Caco-2 (cell line): ENCODE results near the gene THRB. TPM values are rescaled to one million over a fixed set of nuclear protein-coding genes. Genes with fewer than 3 reads are reported as not detected.

Source experiments
- BruUV-seq: library from RNA; stranded (reverse); fragments of 400-500 nt; replicated peaks from 2 replicates; lab custom pipeline; 2021; lab: Mats Ljungman, UMichigan
- CTCF ChIA-PET: fragments of 300-600 bp; sonication (Branson Sonifier 250); formaldehyde crosslinking; loops from one replicate; lab custom pipeline; 2022; ENCODE audit warnings: antibody characterized with exemption; lab: Charles Lee
- POLR2A ChIA-PET: fragments of 300-600 bp; sonication (Branson Sonifier 250); formaldehyde crosslinking; loops from one replicate; lab custom pipeline; 2022; ENCODE audit warnings: antibody characterized with exemption; lab: Charles Lee
- DNase-seq, 2 experiments: peaks; one replicate each; pipeline versions ENCODE4 v3.0.0 to v3.0.0-alpha.2; 2020 to 2022
- H3K27me3 ChIP-seq: replicated peaks from 2 replicates; pipeline ENCODE4 v1.6.0; 2011; ENCODE audit warnings: low read length; ENCODE audit not compliant: control insufficient read depth, insufficient read depth
- H3K36me3 ChIP-seq: 2 replicates; pipeline ENCODE4 v1.5.1; 2011; ENCODE audit warnings: low read length; ENCODE audit not compliant: control insufficient read depth, insufficient read depth
- H3K4me1 ChIP-seq: fragments of 250-450 bp; sonication (Bioruptor Pico); 2 replicates; pipeline ENCODE4 v1.5.1; 2020; ENCODE audit warnings: mild to moderate bottlenecking
- H3K4me3 ChIP-seq: 2 replicates; pipeline ENCODE4 v1.5.1; 2011; ENCODE audit warnings: low read depth, mild to moderate bottlenecking, control low read depth, low read length
- H3K9me3 ChIP-seq: fragments of 250-450 bp; sonication (Bioruptor Pico); 2 replicates; pipeline ENCODE4 v1.5.1; 2020; ENCODE audit warnings: mild to moderate bottlenecking, moderate library complexity
- H3K27ac Mint-ChIP-seq: one replicate; pipeline ENCODE4 v1.8.0; 2022; ENCODE audit warnings: mixed read lengths; ENCODE audit not compliant: unreplicated experiment
- H3K27me3 Mint-ChIP-seq: one replicate; pipeline ENCODE4 v1.8.0; 2022; ENCODE audit warnings: mixed read lengths; ENCODE audit not compliant: insufficient read depth, unreplicated experiment
- H3K36me3 Mint-ChIP-seq: one replicate; pipeline ENCODE4 v1.8.0; 2022; ENCODE audit warnings: mild to moderate bottlenecking, mixed read lengths; ENCODE audit not compliant: insufficient read depth, unreplicated experiment
- H3K4me1 Mint-ChIP-seq: one replicate; pipeline ENCODE4 v1.8.0; 2022; ENCODE audit warnings: low read depth, mixed read lengths; ENCODE audit not compliant: unreplicated experiment
- H3K4me3 Mint-ChIP-seq: one replicate; pipeline ENCODE4 v1.8.0; 2022; ENCODE audit warnings: mild to moderate bottlenecking, moderate library complexity, mixed read lengths; ENCODE audit not compliant: unreplicated experiment
- H3K9me3 Mint-ChIP-seq: one replicate; pipeline ENCODE4 v1.8.0; 2022; ENCODE audit warnings: mixed read lengths; ENCODE audit not compliant: unreplicated experiment
- intact Hi-C: fragments of 100-400 bp; cut with micrococcal nuclease; formaldehyde crosslinking; loops from one replicate; pipeline ENCODE4 v1.10.0; 2022; ENCODE audit not compliant: unreplicated experiment
- total RNA-seq: library from RNA; stranded (reverse); gene quantifications from 2 replicates; pipeline ENCODE4 v1.2.3, GENCODE V29; 2022
- TF ChIP-seq, protein P1 (sequence below), 2 experiments: fragments of 200-600 bp in 1 of 2; IDR thresholded peaks; 1 replicate in 1 of 2; 2 replicates in 1 of 2; pipeline versions ENCODE4 v1.5.1 to v1.8.0; 2011 to 2022; ENCODE audit warnings: antibody characterized with exemption in 1 of 2, control low read depth in 1 of 2, inconsistent platforms in 1 of 2, low read depth in 1 of 2, low read length in 1 of 2, mild to moderate bottlenecking in 1 of 2, moderate library complexity in 1 of 2; ENCODE audit not compliant: insufficient read depth in 1 of 2, severe bottlenecking in 1 of 2, unreplicated experiment in 1 of 2

Gene THRB
- total RNA-seq, 1 experiment from 2014 or later = 19.4 TPM

DNA sequence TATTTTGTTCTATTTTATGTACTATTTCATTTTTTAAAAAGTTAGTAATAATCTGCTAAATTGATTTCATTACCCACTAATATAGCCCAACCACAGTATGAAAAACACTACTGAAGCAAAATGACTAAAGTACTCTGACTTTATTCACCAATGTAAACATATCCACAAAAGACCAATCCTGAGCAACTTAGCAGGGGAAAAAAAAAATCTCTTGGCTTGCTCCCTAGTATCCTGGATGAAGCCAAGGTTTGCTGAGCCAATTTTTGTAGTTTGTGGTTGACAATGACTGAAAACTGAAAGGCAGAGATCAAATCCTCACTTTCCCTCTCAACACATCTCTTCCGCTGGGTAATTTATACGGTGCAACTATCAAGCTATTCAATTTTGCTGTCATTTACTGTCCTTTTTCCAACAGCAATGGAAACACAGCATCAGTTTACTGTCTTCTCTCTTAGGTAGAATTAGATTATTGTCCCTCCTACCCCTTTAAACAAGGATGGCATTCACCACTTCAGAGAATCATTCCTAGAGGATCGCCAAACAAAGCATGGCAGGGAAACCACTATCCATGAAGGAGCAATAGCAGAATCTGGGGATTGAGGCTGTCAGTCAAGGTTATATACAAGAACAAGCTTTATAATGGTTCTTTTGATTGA is 149.7 kb downstream of the THRB start:
- Histone ChIP-seq H3K27me3 (no peaks in the 10 kb centered on the region), H3K9me3 (no peaks in the 10 kb centered on the region), H3K4me1 (no peaks in the 10 kb centered on the region), H3K4me3 (no peak overlapping the region), H3K36me3 (no peaks in the 10 kb centered on the region)
- no peak for DNase-seq
- Mint-ChIP-seq H3K27ac (no peak overlapping the region), H3K4me1 (peaks cover 12% of the 10 kb centered on the region), H3K9me3 (peaks cover 10% of the 10 kb centered on the region), H3K36me3 (no peaks in the 10 kb centered on the region), H3K4me3 (no peak overlapping the region), H3K27me3 (no peaks in the 10 kb centered on the region)
- intact Hi-C loops = no loop called here
- BruUV-seq = no TSS peak
- ChIA-PET CTCF (no interaction called here), POLR2A (no interaction called here)
- TF ChIP-seq, protein P1, sequence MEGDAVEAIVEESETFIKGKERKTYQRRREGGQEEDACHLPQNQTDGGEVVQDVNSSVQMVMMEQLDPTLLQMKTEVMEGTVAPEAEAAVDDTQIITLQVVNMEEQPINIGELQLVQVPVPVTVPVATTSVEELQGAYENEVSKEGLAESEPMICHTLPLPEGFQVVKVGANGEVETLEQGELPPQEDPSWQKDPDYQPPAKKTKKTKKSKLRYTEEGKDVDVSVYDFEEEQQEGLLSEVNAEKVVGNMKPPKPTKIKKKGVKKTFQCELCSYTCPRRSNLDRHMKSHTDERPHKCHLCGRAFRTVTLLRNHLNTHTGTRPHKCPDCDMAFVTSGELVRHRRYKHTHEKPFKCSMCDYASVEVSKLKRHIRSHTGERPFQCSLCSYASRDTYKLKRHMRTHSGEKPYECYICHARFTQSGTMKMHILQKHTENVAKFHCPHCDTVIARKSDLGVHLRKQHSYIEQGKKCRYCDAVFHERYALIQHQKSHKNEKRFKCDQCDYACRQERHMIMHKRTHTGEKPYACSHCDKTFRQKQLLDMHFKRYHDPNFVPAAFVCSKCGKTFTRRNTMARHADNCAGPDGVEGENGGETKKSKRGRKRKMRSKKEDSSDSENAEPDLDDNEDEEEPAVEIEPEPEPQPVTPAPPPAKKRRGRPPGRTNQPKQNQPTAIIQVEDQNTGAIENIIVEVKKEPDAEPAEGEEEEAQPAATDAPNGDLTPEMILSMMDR (IDR thresholded peaks at IDR 0.05; ENCODE audit: insufficient read depth in 1 of 2, low read depth in 1 of 2, low read length in 1 of 2, severe bottlenecking in 1 of 2, unreplicated experiment in 1 of 2) = no peak

DNA sequence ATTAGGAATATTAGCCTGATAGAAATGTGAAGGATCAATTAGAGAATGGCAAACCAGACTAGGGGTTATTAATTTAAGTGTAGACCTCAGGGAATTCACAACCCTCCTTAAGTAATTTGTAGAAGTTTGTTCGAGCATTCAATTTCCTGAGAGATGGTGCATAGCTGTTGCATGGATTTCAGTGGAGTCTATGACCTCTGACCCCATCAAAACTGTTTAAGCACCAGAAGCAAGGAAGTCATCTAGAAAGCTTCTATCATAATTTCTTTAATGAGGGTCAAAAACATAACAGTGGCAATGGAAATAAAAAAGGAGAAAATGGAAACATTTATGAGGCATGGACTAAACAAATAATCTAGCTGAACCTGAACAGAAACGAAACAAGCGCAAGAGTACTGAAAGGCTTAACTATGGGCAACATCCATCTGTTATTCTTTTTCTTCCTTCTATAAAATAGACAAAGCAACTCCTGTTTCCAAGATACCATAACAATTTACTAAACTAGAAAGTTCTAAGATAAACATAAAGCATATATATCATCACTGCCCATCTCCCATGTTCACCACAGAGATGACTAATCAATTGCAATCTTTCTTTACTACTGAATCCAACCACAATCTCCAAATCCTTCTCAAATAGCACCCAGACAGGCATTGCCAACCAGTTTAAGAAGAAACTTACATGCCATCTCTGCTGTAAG is 151.4 kb downstream of the THRB start:
- BruUV-seq = no TSS peak
- ChIA-PET POLR2A (no interaction called here), CTCF (no interaction called here)
- H3K36me3 ChIP-seq = no peaks in the 10 kb centered on the region
- no peak for DNase-seq
- Mint-ChIP-seq H3K4me1 (peaks cover 9% of the 10 kb centered on the region), H3K4me3 (no peak overlapping the region), H3K9me3 (peaks cover 10% of the 10 kb centered on the region), H3K36me3 (no peaks in the 10 kb centered on the region), H3K27ac (no peak overlapping the region), H3K27me3 (no peaks in the 10 kb centered on the region)
- H3K9me3 ChIP-seq = no peaks in the 10 kb centered on the region
- TF ChIP-seq, protein P1 (IDR thresholded peaks at IDR 0.05; ENCODE audit: insufficient read depth in 1 of 2, low read depth in 1 of 2, low read length in 1 of 2, severe bottlenecking in 1 of 2, unreplicated experiment in 1 of 2) = no peak
- intact Hi-C loops = no loop called here
- no peaks in the 10 kb centered on the region for H3K27me3 ChIP-seq
- H3K4me1 ChIP-seq = no peaks in the 10 kb centered on the region
- H3K4me3 ChIP-seq = no peak overlapping the region

DNA sequence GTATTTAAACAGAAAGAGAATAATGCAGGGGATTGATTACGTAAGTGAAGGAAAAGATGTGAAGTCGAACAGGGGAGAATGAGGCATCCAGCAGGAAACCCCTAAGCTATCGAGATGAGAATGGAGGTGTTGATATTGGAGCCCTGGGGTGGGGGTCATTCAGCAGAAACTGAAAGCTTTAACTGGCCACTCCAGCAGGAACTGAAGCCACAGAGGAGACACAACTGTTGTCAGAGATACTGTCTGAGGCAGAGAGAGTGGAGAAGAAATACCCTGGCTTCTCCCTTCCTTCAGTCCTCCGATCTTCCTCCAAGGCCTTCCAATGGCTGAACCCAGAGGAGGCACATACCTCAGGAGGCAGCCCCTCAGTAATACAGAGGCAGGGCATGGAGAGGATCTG is 152.4 kb downstream of the THRB start:
- Mint-ChIP-seq H3K4me3 (no peak overlapping the region), H3K9me3 (peaks cover 10% of the 10 kb centered on the region), H3K36me3 (no peaks in the 10 kb centered on the region), H3K27me3 (no peaks in the 10 kb centered on the region), H3K4me1 (peaks cover 7% of the 10 kb centered on the region), H3K27ac (no peak overlapping the region)
- no peak for DNase-seq
- Histone ChIP-seq H3K4me1 (no peaks in the 10 kb centered on the region), H3K36me3 (no peaks in the 10 kb centered on the region), H3K9me3 (no peaks in the 10 kb centered on the region), H3K4me3 (no peak overlapping the region), H3K27me3 (no peaks in the 10 kb centered on the region)
- TF ChIP-seq, protein P1 (IDR thresholded peaks at IDR 0.05; ENCODE audit: insufficient read depth in 1 of 2, low read depth in 1 of 2, low read length in 1 of 2, severe bottlenecking in 1 of 2, unreplicated experiment in 1 of 2) = no peak
- ChIA-PET POLR2A (no interaction called here), CTCF (no interaction called here)
- intact Hi-C loops = no loop called here
- BruUV-seq = no TSS peak
